Measurements from ENCODE around the gene ZNF8.
"Not testable (repeated sequence)": the region's sequence is repeated elsewhere in the genome, so short reads cannot be mapped to it uniquely, and the experiment has no call there.

ZNF8 gene

DNA sequence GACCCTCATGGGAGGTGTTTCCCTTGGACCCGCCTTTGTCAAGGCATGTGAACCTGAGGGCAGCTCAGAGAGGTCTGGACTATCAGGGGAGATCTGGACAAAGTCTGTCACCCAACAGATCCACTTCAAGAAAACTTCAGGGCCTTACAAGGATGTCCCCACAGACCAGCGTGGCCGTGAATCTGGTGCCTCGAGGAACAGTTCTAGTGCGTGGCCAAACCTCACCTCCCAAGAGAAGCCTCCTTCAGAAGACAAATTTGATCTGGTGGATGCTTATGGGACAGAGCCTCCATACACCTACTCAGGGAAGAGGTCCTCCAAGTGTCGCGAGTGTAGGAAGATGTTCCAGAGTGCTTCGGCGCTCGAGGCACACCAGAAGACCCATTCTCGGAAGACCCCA, 59.6 kb downstream of the ZNF8 start:
- no peak for DNase-seq

DNA sequence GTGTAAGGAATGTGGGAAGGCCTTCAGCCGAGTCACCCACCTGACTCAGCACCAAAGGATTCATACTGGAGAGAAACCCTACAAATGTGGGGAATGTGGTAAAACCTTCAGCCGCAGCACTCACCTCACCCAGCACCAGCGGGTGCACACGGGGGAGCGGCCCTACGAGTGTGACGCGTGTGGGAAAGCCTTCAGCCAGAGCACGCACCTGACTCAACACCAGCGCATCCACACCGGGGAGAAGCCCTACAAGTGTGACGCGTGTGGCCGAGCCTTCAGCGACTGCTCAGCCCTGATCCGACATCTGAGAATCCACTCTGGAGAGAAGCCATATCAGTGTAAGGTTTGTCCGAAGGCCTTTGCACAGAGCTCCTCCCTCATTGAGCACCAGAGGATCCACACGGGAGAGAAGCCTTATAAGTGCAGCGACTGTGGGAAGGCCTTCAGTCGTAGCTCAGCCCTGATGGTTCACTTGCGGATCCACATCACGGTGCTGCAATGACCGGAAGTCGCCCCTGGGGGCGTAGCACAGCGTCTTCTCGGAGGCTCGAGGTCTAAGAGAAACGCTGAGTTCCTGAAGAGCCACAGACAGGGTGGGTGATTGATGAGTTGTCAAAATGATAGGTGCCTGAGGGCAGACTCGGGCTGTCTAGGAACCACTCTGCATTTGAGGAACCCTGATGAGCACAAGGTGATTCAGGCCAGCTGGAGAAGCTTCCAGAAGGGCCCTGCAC, 60.2 kb downstream of the ZNF8 start:
- no peak for DNase-seq

- no peak for DNase-seq
Observed at GRCh38 chr19:58345558-58345957, 66.8 kb downstream of the ZNF8 start.

- peak; percentile 6 for DNase-seq
Observed at GRCh38 chr19:58346961-58347929, 68.5 kb downstream of the ZNF8 start.

DNA sequence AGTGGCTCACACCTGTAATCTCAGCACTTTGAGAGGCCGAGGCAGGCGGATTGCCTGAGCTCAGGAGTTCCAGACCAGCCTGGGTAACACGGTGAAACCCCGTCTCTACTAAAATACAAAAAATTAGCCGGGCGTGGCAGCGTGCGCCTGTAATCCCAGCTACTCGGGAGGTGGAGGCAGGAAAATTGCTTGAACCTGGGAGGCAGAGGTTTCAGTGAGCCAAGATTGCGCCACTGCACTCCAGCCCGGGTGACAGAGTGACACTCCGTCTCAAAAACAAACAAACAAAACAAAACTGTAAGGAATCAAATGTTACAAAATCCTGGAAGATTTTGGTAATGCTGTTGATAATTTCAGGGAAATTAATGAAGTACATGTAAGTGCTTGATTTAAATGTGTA, 69.3 kb downstream of the ZNF8 start:
- DNase-seq = not testable (repeated sequence)

GRCh38 chr19:58349590-58349989, 70.8 kb downstream of the ZNF8 start:
- DNase-seq = no peak

GRCh38 chr19:58350001-58350861, 71.5 kb downstream of the ZNF8 start:
- no peak for DNase-seq

GRCh38 chr19:58350871-58351557, 72.3 kb downstream of the ZNF8 start:
- DNase-seq = no peak

DNA sequence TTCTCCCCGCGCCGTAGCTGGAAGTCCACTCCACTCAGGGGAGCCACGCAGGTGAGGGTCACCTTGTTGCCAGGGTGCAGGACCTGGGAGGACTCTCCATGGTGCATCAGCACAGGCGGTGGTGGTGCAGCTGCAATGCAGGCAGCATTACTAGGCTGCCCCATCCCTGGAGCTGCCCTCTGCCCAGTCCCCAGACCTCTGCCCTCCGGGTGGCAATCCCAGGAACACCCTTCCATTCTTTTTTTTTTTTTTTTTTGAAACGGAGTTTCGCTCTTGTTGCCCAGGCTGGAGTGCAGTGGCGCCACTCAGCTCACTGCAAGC, 72.8 kb downstream of the ZNF8 start:
- DNase-seq = no peak

DNA sequence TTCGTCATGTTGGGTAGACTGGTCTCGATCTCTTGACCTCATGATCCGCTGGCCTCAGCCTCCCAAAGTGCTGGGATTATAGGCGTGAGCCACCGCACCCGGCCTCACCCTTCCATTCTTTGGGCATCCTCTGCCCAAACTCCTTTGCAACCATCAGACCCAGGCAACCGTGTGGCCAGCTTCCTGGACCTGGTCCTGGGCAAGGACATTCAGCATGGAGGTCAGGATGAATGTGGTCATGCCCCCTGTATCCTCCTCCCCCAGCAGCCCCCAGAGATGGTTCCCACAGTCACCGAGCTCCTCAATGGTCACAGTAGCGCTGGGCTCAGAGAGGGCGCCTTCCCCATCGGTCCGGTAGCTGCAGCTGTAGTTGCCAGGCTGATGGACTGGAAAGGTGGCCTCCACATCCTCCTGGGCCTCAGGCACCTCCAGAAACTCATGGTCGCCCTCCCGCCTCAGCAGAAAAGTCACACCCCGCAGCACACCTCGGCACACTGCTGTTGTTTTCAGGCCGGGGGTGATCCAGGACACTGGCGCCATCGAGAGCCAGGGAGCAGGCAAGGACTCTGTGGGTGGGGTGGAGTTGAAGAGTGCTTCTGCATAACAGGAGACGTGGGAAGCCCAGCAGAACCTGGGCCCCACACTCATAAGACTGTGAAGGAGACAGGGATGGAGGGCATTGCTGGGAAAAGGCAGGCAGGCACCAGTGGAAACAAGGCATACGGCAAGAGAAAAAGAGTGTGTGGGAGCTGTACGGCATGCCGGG, 73.4 kb downstream of the ZNF8 start:
- DNase-seq = no peak
